GM18861 (cell line): Measurements from ENCODE around the gene BTBD16.

Experiments
- ATAC-seq: cut with Tn5 transposase; IDR thresholded peaks from one replicate; pipeline ENCODE4 v1.9.1; 2021; ENCODE audit not compliant: unreplicated experiment

Gene BTBD16

DNA sequence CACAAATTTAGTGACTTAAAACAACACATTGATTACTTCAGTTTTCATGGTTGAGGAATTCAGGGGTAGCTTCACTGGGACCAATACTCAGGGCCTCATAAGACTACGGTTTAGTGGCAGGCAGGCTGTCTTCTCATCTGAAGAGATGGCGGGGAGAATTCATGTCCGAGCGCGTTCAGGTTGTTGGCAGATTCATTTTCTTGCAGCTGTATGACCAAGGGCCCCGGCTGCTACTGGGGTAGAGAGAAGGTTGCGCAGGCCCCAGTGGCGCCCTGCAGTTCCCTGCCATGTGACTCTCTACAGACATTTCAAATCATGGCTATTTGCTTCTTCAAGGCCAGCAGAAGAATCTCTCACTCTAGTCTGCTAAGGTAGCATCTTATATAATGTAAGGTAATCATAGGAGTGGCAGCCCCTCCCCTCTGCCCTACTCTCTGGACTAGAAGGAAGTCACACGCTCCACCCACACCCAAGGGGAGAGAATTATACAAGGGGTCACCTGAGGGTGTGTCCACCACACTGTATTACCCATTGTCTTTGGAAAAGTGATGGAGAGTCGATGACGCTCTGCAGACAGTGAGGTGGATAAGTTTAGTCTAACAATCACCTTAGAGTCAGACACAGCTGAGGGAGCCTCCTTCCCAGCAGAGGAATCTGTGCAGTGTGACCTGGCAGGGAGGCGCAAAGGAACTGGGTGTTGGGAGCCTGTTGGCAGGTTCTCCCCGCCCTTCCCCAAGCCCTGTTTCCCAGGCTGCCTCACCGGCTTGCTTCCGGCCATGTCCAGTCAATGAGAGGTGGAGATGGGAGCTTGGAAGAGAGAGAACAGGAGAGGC, 67.7 kb downstream of the BTBD16 start:
- no peak for ATAC-seq

DNA sequence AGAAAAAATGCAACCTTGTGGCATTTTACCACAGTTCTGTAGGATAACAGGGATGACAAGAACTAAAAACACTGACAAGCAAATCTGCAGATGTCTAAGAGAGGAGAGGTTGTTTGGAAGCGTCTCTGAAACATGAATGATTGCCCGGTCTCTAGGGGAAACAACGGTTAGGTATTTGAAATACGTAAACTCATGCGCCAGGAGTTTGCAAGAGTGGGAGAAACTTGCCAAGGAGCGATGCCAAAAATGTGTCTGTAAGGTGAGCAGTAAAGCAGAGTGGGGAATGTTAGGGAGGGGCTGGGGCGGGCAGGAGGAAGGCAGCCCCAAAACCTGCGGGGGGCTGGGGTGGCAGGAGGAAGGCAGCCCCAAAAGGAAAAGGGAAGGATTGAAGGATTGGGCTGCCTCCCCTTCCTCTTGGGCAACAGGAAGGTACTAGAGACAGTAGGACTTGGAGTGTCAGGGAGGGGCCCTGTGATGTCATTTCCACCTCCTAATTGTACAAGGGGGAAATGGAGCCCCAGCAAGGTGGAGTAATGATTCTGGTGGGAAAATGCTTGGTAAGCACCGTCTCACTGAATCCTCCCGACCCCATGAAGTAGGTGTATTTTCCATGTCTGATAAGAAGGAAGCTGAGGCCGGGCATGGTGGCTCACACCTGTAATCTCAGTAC, 70.2 kb downstream of the BTBD16 start:
- no peak for ATAC-seq

- no peak for ATAC-seq
These were observed 71.4 kb downstream of the BTBD16 start for GRCh38 chr10:122342293-122343134.

GRCh38 chr10:122343135-122343800, 72.2 kb downstream of the BTBD16 start:
- ATAC-seq: no peak

GRCh38 chr10:122343936-122344335, 72.8 kb downstream of the BTBD16 start:
- no peak for ATAC-seq

GRCh38 chr10:122344741-122345258, 73.7 kb downstream of the BTBD16 start:
- ATAC-seq: no peak

- no peak for ATAC-seq
These were observed 75.3 kb downstream of the BTBD16 start for GRCh38 chr10:122346326-122346950.

DNA sequence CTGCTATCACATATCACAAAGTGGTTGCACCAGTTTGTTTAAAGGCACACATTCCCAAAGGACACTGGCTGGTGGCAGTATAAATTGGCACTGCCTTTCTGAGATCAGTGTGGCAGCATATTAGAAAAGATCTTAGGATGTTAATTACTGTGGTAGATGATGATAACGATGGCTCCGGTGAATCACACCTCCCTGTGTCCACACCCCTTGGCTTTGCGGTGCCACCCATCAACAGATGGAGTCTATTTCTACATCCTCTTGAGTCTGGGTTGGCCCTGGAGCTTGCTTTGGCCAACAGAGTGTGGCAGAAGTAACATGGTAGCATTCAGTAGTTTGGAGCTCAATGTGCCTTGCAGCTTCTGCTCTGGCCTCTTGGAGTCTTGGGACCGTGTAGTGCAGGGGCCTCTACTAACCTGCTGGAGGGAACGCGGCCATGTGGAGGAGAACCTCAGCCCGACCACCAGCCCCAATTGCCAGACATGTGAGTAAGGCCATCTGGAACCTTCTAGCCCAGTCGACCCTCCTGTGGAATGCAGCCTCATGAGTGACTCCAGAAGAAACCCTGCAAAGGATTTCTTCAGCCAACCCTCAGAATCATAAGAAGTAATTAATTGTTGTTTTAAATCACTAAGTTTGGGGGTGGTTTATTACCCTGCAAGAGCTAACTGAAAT, 76.2 kb downstream of the BTBD16 start:
- ATAC-seq: no peak

- ATAC-seq: no peak
These were observed 77.4 kb downstream of the BTBD16 start for GRCh38 chr10:122348512-122348911.

GRCh38 chr10:122348935-122349361, 77.9 kb downstream of the BTBD16 start:
- no peak for ATAC-seq

DNA sequence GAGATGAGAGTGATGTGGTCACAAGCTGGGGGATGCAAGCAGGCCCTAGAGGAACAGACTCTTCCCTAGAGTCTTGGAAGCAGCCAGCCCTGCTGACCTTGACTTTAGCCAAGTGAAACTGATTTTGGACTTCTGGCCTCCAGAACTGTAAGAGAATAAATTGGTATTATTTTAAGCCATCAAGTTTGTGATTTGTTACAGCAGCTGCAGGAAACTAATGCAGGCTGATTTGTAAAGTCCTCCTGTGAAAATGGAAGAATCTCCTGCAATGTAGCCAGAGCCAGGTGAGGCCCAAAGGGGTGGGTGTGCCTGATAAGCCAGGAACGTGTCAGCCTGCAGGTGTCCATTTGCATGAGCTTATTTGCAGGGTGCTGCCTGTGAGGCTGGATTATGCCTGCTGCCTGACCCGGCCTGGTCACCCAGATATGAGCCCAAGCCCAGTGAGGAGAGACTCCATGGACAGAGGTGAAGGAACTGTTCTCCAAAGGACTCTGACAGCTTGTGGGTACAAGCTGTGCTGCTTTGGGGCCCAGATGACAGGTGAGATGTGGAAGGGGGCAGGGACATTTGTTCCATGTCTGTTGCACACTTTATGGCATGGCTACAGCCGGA, 78.8 kb downstream of the BTBD16 start:
- no peak for ATAC-seq

DNA sequence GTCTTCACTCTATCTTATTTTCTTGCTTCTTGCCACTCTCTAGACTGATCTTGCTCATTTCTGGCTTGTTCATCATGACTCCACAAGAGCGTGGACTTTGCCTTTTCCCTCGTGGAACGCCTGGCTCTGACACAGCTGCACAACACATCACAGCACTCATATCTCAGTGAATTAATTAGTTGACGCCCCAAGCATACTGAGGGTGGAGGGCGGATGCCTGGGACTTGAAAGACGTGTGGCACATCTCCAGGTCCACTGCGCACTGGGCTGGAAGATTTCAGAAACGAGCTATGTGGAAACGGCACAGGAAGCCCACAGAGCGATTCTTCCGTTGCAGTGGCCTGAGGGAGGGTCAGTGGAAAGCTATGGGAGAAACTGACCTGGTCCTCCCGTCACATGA, 79.8 kb downstream of the BTBD16 start:
- ATAC-seq: no peak

DNA sequence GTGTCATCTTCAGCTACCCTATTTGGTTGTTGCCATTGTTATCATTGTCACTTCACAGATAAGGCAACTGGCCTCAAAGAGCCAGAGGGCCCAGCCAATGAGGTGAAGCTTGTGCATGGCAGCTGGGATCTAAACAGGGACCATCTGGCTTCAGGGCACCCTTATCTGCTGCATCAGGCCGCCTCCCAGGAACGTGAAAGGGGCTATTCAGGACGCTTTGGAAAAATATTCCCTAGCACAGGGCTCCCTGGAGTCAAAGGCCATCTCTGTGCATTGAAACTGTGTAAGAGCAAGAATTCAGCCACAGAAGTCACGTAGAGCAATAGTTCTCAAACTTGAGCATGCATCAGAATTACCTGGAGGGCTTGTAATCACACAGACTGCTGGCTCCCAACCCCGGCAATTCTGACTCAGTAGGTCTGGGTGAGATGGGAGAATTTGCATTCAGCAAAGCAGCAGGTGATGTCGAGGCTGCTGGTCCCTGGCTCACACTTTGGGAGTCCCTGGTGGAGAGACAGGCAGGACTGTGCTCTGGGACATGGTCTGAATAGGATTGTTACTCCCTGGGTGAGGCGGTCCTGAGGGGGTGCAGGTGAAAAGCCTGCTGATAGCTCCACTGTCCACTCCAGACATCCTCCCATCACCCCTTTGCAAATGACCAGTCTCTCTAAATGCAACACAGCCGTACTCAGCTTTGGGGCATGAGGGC, 81.9 kb downstream of the BTBD16 start:
- no peak for ATAC-seq

GRCh38 chr10:122354383-122354782, 83.3 kb downstream of the BTBD16 start:
- no peak for ATAC-seq

DNA sequence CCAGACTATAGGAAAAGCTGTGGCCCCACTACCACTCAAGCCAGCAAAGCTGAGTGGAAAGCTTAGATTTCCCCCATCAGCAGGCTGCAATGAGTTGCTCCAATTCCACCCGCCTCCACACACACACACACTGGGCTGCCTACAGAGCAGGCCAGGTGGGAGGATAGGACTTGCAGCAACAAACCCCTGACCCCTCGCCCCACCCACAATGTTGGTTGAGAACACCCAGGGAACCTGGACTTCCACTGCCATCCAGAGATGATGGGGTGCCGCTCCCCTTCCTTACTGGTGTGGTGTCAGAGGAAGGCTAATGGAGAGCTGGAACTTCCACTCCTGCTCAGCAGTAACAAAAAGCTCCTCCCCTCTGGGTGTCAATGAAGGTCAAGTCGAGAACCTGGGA, 86.6 kb downstream of the BTBD16 start:
- ATAC-seq: no peak

DNA sequence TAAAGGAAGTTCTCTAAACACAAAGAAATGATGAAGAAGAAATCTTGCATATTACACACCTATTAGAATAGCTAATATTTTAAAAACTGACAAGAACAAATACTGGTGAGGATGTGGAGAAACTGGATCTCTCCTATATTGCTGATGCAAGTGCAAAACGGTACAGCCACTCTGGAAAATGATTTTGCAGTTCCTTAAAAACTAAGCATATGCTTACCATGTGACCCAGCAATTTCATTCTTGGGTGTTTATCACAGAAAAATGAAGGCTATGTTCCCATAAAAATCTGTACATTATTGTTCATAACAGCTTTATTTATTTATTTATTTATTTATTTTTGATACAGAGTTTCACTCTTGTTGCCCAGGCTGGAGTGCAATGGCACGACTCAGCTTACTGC, 88.5 kb downstream of the BTBD16 start:
- no peak for ATAC-seq

- no peak for ATAC-seq
These were observed 90.0 kb downstream of the BTBD16 start for GRCh38 chr10:122361046-122361445.

DNA sequence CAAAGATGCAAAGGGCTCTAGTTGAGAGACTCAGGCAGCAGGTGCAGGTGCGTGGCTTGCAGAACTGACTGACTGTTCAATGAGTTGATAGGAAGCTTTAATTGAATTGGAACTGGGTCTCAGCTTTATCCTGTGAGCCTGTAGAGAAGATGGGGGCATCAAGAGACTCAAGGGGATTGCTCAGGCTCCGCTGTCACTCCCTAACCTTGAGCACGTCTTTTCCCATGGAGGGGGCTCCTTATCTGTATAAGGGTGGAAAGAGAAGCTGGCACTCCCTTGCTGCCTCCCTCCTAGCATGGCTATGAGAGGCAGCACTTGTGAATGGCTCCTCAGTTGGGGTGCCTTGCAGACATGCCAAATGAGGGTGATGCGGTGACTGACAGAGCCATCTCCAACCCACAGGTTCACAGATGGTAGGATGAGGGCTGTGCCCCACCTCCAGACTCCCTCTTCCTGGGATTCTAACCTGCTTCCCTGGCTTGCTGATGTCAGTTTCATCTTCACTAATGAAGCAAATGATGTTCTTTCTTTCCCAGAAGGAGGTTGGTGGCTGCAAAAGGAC, 91.0 kb downstream of the BTBD16 start:
- ATAC-seq: no peak
